Left cardiac atrium (tissue), 4 donors: ENCODE data around the gene CDH5. TPM values are rescaled to one million over a fixed set of nuclear protein-coding genes. Genes with fewer than 3 reads are reported as not detected.

Source experiments
- ATAC-seq, 2 donors: fragments of 200-7000 bp; cut with Tn5 transposase; one replicate each; pipeline ENCODE4 v1.9.1; 2020; ENCODE audit warnings: mild to moderate bottlenecking in 2 of 2, moderate library complexity in 2 of 2
- DNase-seq: peaks from one replicate; pipeline ENCODE4 v3.0.0-alpha.2; 2020
- intact Hi-C, 2 donors: fragments of 100-400 bp; cut with DNase I; formaldehyde crosslinking; loops; one replicate each; pipeline versions ENCODE4 v1.14.1 to v1.15.1; 2022 to 2023
- total RNA-seq, 2 donors: library from RNA; stranded (reverse); fragmentation: NEBNext Ultra II Directional; extraction: Animal tissue kit (Norgen Biotek cat#: 25700); gene quantifications; one replicate each; pipeline ENCODE4 v1.2.1, GENCODE V29; 2021
- donor health status: DM: no; HTN: yes; CAD: no.
- donor health status: DM: no; HTN: yes; CAD: no; lungs with severe emphysema.
- donor health status: DM: yes; HTN: yes; CAD: no.
- donor health status: Dilated cardiomyopathy.

CDH5 gene
- total RNA-seq, 2 donors from 2014 or later, result 40.3 to 80.0 TPM

DNA sequence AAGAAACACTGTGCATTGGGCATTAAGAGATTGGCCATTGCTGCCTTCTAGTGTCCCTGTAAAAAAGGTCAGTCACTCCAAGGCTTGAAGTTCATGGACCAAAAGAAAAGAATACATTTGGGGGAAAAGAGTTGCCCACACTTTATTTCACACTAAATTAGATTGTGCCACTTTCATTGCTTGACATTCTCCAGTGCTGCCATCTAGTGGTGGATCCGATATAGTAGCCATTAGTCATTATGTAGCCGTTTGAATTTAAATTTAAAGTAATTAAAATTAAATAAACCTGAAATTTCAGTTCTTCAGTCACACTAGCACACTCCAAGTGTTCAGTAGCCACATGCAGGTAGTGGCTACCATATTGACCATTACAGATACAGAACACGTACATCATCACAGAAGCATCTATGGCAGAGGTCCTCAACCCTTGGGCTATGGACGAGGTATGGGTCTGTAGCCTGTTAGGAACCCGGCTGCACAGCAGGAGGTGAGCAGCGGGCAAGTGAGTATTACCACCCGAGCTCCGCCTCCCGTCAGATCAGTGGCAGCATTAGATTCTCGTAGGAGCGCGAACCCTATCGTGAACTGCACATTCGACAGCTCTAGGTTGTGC lies 21.9 kb upstream of the CDH5 start:
- DNase-seq (no peak), ATAC-seq (no peak)
- intact Hi-C loops, result loop anchor here in 1 of 2 donors (5.0 kb wide), 1 partner anchor 138 kb away; no protein-coding TSS in a partner anchor

DNA sequence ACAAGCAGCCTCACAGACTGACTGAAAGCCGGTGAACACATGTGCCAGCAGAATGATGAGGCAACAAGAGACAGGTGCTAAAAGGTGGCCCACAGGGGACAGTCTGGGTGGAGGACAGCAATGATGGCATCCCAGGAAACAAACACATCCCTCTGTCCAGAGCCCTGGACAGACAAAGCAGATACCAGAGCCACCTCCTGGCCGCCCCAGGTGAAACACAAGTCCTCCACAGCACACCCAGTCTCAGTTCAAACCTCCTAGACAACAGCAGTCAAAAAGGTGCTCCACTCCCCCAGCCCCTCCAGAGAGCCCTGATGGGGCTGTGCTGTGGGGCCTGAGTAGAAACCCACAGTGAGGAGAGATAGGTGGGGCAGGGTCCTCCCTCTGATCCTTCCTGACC lies 20.3 kb upstream of the CDH5 start:
- intact Hi-C loops, result no loop called here
- no peak for ATAC-seq

DNA sequence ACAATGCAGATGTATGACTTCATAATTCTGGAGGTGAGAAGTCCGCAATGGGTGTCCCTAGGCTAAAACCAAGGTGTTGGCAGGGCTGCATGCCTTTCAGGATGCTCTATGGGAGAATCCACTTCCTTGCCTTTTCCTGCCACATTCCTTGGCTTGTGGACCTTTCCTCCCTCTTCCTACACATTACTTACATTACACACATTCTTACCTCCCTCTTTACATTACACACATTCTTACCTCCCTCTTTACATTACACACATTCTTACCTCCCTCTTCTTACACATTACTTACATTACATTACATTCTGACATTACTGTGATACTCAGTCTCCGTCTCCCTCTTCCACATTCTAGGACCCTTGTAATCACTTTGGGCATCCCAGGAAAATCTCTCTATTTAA lies 14.2 kb upstream of the CDH5 start:
- DNase-seq (no peak), ATAC-seq (no peak)
- intact Hi-C loops, result loop anchor here in 1 of 2 donors (5.0 kb wide), 1 partner anchor 135 kb away; no protein-coding TSS in a partner anchor

More for the DNA sequence above, 20.3 kb upstream of the CDH5 start:
- DNase-seq, result no peak

DNA sequence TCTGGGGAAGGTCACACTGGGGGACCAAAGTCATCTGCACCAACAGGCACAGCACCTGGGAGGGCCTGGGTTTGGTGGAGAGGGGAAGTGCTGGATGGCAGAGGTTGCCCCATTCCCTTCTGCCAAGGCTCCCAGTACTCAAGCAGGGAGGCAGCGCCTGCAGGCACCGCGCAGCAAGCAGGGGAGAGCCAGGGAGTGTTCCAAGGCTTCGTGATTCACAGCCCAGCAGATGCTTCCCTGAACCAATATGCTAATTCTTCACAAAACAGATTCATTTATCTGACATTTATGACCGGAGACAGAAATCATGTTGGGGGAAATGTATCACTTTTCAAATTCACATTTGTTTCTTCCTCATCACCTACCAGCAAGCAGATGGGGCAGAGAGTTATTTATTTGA lies 13.4 kb upstream of the CDH5 start:
- intact Hi-C loops, result loop anchor here in 1 of 2 donors (5.0 kb wide), 1 partner anchor 134 kb away; no protein-coding TSS in a partner anchor
- ATAC-seq, result no peak
- no peak for DNase-seq

DNA sequence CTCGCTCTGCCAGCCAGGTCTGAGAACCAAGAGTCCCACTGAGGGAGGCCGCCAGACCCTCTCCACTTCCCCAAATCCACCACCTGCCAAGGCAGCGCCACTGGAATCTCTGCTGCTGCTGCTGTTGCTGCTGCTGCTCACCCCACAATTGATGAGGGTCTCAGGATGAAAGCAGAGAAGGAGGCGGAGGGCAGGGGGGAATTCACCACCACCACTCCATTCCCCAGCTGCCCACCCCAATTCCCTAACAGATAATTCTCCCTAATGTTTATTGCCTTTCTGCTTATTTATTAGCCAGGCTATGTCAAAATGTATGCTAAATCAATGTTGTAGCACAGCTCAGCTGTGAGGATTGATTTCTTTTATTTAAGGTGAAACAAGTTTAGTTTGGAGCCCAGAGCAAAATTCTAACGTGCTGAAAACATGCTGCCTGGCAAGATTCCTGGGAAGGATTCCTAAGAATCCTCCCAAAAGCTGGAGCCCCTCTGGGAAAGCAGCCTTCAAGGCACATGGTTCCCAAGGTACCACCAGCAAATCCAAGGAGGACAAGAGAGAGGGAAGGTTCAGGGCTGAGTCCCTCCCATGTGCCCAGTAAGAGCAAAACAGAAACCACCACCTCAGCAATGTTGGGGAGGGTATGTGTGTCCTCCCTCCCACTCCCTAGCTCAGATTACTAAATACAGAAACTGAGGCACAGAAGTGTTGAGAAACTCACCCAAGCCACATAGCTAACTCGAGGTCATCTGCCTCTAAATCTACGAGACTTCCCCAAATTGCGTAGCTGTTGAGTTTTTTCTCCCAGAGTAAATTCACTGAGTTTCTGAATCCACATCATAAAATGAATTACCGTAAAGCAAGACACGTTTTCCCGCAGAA lies 12.2 kb upstream of the CDH5 start:
- intact Hi-C loops, result loop anchor here in 1 of 2 donors (5.0 kb wide), 1 partner anchor 133 kb away; no protein-coding TSS in a partner anchor
- no peak for ATAC-seq
- DNase-seq, result no peak

DNA sequence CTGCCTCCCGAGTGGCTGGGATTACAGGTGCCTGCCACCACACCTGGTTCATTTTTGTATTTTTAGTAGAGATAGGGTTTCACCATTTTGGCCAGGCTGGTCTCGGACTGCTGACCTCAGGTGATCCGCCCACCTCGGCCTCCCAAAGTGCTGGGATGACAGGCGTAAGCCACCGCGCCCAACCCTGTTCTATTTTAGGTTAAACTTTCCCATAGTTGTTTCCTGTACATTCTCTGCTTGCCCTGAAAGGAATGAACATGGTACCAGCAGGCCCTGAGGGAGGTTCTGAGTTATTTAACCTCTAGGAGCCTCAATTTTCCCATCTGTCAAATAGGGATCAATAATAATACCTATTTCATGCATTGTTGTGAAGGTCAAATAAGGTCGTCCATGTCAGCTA lies 11.0 kb upstream of the CDH5 start:
- intact Hi-C loops, result no loop called here
- DNase-seq (no peak), ATAC-seq (no peak)

DNA sequence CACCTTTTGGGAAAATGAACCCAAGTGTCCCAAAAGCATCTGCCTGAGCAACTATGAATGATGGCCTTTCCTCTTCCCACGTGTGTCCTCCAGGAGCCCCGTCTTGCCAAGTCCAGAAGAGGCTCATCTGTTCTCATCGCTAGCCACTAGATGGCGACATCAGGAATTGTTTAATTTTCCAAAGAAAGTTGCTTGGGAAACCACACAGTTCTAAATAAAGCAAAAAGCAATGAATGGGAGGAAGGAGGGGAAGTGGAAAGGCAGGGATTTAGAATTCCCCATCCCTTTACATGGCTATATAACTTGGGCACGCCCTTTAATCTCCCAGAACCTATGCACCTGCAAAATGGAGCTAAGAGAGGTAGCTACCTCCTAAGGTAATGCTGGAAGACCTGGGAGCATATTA lies 9.0 kb upstream of the CDH5 start:
- intact Hi-C loops, result no loop called here
- ATAC-seq (peak; percentile 30 to 45), DNase-seq (peak; percentile 45)

DNA sequence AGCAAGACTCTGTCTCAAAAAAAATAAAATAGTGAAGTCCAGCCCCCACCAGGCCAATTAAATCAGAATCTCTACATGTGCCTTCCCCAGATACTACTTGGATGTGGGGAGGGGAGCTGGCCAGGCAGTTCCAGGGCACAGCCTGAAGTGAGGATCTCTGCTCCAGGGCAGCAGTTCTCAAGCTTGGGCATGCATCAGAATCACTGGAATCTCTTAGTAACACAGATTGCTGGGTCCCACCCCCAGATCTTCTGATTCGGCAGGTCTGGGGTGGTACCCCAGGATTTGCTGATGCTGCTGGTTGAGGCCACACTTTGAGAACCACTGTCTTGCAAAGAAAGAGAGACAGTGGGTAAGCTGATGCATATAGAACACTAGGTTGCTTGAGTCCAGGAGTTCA lies 8.3 kb upstream of the CDH5 start:
- ATAC-seq (no peak), DNase-seq (no peak)
- intact Hi-C loops, result no loop called here

DNA sequence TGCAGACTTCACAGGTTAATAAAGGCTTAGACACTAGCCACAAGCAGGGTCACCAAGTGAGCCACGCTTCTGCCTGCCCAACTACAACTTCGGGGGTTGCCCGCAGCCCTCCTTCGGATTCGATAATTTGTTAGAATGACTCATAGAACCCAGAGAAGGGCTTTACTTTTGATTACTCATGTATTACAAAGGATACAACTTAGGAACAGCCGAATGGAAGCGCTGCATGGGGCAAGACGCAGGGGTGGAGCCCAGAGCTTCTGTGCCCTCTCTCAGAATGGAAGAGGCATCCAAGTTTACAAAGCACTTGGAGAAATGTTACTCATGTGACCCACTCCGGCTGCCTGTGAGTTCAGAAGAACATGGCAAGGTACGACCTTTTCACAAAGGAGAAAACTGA lies 7.5 kb upstream of the CDH5 start:
- intact Hi-C loops, result no loop called here
- DNase-seq (no peak), ATAC-seq (no peak)

DNA sequence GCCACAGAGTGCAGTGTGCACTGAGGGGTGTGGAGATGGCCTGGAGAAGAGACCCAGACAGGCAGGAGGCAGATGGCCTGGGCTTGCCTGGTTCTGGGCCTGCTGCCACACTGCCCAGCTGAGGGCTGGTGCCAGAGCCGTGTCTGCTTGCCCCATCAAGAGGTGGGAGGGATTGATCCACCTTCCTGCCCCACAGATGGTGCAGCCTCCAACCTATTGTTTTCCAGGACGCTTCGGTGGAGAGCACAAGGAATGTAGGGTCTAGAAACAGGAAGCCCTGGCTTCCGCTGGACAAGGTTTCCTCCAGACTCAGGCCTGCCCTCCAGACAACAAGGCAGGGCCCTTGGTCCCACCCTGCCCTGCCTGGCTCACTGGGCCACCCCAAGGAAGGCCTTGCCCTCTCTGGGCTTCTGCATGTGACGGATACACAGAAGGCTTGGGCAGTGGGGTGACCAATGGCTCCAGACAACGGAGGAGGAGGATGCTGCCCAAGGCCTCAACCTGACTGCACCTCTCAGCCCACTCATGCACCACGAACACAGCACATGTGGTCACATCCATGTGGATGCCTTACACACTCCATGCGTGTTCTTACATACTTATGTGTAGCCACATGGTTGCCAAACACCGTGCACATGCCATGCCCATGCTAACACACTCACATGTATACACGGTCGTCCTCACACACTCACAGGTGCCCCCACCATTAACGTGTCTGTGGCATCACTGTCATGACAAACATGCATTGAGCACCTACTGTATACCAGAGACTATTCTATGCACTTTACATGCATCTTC lies 6.5 kb upstream of the CDH5 start:
- peak; percentile 66 for DNase-seq

DNA sequence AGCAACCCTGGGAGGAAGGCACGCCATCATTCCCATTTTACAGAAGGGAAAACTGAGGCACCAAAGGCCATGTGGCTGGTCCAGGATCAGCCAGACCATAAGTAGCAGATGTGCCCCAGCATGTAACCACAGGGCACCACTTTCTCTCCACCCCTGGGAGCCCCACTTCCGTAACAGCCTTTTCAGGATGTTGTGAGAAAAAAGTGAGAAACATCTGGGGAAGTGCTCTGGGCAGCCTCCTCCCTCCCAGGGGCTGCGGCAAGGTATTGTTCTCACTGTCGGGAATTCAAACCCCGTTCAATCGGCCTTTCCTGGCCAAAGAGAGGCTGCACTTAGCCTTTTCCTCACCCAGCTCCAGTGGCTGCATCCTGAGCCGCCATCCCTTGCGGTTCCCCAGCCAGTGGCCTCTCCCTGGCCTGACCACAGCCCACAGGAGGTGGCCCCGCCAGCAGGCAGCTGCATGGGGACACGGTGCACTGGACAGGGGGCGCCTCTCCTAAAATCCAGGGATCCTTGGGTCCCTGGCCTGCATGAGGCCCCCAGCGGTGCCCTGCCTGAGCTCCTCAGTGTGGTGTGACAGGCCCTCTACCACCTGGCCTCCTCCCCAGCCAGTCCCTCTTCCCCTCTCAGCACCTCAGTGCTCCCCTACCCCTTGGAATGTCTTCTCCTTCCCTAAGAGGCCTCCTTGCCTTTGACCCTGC lies 5.7 kb upstream of the CDH5 start:
- ATAC-seq (peak in 1 of 2 donors; percentile 7), DNase-seq (peak; percentile 37)
- intact Hi-C loops, result no loop called here

More for the DNA sequence above, 6.5 kb upstream of the CDH5 start:
- intact Hi-C loops, result no loop called here
- peak; percentile 55 to 67 for ATAC-seq

DNA sequence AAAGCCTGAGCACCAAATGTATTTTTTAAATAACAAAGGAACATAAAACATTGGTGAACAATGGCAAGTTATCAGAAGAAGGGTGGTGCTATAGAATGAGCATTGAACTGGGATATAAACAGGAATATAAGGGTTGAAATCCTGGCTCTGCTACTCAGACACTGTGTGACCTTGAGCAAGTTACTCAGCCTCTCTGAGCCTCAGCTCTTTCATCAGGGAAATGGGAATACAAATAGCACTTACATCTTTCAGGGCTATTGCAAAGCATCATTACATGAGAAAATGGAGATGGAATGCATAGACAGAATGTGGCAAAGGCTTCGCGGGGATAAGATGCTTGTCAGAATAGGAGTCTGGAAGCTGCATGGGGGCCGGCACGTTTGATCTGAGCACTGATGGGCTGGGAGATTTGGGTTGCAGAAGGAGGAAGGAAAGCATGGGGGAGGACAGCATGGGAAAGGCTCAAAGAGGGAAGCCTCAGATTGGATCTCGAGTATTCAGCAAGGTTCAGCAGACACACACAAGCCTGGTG lies 4.8 kb upstream of the CDH5 start:
- DNase-seq, result no peak
- no peak for ATAC-seq
- intact Hi-C loops, result no loop called here

DNA sequence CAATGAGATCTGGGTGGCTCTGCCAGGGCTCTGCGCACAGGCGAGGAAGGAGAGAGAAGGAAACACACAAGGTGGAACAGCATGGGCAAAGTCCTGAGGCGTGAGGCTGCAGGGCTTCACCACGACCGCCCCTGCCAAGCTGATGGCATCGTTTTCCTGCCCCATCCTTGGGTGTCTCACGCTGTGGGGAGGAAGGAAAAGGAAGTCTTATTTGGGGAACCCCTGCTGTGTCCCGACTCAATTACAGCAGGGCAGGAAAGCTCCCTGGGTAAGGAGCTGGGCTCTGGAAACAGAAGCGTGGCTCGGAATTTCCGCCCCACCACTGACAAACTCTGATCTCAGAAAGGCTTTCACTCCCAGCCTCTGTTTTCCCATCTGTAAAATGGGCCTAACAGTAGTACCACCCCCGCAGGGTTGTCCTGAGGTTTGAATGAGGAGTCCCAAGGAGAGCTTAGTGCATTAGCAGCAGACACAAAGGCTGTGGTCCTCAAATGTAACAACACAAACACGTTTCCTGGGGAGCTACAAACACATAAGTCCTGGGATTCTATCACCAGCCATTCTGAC lies 3.2 kb upstream of the CDH5 start:
- DNase-seq (no peak), ATAC-seq (no peak)
- intact Hi-C loops, result no loop called here

DNA sequence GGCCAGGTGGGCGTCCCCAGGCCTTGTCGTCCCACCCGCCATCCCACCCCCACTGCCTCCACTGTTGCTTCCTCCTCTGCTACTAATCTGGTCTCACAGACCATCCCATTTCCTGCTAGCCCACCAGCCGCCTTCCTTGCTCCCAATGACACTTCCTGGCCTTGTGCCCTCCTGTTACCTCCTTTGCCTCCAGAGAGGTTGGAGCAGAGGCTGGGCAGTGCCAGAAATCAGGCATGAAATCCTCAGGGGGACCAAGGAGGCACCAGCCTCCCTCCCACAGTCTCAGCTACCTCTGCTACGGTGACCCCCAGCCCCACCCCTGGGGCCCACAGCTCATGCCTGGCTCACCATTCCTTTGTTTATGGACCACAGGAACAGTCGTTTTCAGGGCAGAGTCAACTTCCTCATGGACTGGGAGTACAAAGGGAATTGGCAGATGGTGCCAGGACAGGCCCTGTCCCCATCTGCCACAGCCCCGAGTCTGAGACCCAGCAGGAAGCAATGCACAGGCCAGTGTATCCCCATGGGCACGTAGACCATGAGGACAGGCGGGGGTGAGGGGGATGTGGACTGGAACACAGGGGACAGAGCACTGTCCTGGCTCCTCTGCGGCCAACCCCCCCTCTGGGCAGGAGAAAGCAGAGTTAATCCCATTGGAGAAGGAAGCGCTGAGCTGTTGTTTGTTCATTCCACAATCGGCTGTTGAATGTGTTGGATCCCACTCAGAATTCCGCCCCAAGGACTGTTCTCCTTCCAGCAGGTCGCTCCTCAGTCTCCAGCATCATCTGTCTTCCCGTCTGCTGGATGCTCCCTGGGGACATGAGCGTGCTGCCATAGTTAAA lies 2.2 kb upstream of the CDH5 start:
- intact Hi-C loops, result no loop called here
- peak; percentile 74 for DNase-seq
- ATAC-seq, result peak; percentile 39 to 42

DNA sequence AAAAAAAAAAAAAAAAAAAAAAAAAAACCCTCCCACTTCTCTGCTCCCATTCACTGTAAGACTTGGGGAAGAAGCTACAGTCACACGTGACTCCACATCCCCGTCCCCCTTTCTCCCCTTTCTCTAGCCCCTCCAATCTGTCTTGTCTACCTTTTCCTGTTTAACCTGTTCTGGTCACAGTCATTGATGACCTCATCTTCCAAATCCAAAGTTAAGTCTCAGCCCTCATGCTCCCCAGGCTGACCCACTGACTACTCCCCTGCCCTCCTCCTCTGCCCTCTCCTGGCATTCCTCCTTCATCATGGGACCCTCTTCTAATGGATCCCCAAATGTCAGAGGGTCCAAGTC lies 1.6 kb upstream of the CDH5 start:
- intact Hi-C loops, result no loop called here
- no peak for DNase-seq

DNA sequence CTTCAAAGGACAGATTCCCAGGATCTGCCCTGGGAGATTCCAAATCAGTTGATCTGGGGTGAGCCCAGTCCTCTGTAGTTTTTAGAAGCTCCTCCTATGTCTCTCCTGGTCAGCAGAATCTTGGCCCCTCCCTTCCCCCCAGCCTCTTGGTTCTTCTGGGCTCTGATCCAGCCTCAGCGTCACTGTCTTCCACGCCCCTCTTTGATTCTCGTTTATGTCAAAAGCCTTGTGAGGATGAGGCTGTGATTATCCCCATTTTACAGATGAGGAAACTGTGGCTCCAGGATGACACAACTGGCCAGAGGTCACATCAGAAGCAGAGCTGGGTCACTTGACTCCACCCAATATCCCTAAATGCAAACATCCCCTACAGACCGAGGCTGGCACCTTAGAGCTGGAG lies 840 bp upstream of the CDH5 start:
- peak; percentile 76 for DNase-seq
- intact Hi-C loops, result no loop called here
- peak; percentile 13 to 28 for ATAC-seq

More for the DNA sequence above, 1.6 kb upstream of the CDH5 start:
- no peak for ATAC-seq

DNA sequence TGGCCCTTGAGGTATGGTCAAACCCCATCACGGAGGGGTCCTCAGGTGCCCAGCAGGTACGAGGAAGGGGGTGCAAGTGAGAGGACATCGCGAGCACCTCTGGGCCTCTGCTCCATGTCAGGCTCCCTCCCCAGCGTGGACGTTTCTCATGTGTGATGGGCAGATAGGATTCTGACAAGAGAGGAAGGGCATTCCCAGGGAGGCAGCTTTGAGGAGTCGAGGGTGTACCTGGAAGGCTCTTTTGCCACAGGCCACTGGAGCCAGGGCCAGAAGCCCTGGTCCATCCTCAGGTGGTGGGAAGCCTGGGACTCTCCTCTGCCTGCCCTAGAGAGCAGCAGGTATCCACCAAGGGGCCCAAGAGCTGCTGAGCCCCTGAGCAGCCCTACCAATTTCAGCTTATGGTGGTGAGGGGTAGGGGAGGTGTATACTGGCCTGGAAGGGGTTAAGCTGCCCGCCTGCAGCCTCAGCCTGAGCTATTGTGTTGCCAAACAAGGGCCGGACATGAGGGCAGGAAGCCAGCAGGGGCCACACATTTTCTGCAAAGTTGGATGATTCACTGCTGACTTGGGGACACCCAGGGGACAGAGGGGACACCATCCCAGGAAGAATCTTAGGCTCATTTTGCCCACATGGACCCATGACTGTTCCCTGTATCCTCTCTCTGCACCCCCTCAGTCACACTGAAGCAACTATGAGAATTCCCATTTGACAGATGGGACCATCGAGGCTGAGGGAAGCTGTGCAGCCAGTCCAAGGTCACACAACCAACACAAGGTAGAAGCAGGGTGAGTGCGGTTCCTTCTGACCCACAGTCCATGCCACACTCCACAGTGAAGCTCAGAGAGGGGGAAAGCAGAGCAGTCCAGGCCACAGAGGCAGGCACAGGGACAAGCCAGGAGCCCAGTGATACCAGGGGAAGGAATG lies 1.7 kb downstream of the CDH5 start:
- DNase-seq, result peak; percentile 52
- intact Hi-C loops, result no loop called here

More for the DNA sequence above, 1.7 kb downstream of the CDH5 start:
- ATAC-seq, result no peak
